Upper lobe of left lung (tissue), 6 donors: Measurements from ENCODE around the gene CPB2. TPM values are rescaled to one million over a fixed set of nuclear protein-coding genes. Genes with fewer than 3 reads are reported as not detected.
A peak's percentile ranks its signal among the peaks of the same experiment; 100 is the strongest.

Experiments
- ATAC-seq, 2 donors: fragments of 200-7000 bp; cut with Tn5 transposase; one replicate each; pipeline ENCODE4 v1.9.1; 2022; ENCODE audit warnings: mild to moderate bottlenecking in 2 of 2, moderate library complexity in 2 of 2; ENCODE audit not compliant: low FRiP score in 2 of 2
- DNase-seq, 2 donors: peaks; one replicate each; pipeline ENCODE4 v3.0.0-alpha.2; 2019 to 2020
- H3K27ac ChIP-seq, 4 donors: fragments of 200-600 bp; sonication (generic); one replicate each; pipeline ENCODE4 v1.5.1; 2016 to 2019
- H3K27me3 ChIP-seq, 4 donors: fragments of 200-600 bp; sonication (generic); one replicate each; pipeline ENCODE4 v1.5.1; 2017 to 2019
- H3K36me3 ChIP-seq, 4 donors: fragments of 200-600 bp; sonication (generic); one replicate each; pipeline ENCODE4 v1.5.1; 2016 to 2019
- H3K4me1 ChIP-seq, 4 donors: fragments of 200-600 bp; sonication (generic); one replicate each; pipeline ENCODE4 v1.5.1; 2018 to 2019
- H3K4me3 ChIP-seq, 4 donors: fragments of 200-600 bp; sonication (generic); one replicate each; pipeline ENCODE4 v1.5.1; 2017 to 2019; ENCODE audit warnings: mild to moderate bottlenecking in 2 of 4, moderate library complexity in 1 of 4
- H3K9me3 ChIP-seq, 4 donors: fragments of 200-600 bp; sonication (generic); one replicate each; pipeline ENCODE4 v1.5.1; 2018 to 2019
- EP300 ChIP-seq, 4 donors: sonication (generic); formaldehyde crosslinking; IDR thresholded peaks; one replicate each; pipeline ENCODE4 v1.5.1; 2017; ENCODE audit warnings: antibody characterized with exemption in 4 of 4, control low read depth in 2 of 4
- POLR2A ChIP-seq, 4 donors: fragments of 450-650 bp; IDR thresholded peaks; one replicate each; pipeline ENCODE4 v1.5.1; 2016 to 2017; ENCODE audit warnings: antibody characterized with exemption in 4 of 4, mild to moderate bottlenecking in 2 of 4
- POLR2AphosphoS5 ChIP-seq, 2 donors: sonication (generic); formaldehyde crosslinking; IDR thresholded peaks; one replicate each; pipeline ENCODE4 v1.5.1; 2017; ENCODE audit warnings: antibody characterized with exemption in 2 of 2
- WGBS, 2 donors: methylation state at CpG; one replicate each; pipeline ENCODE4 v1.1.5; 2017 to 2018; 5-methylcytosine and 5-hydroxymethylcytosine counted together
- total RNA-seq, 6 donors: library from RNA; depleted of rRNA in 4 of 6; stranded (reverse); fragments of >200 nt in 4 of 6; gene quantifications; one replicate each; pipeline versions ENCODE4 v1.1.0 to v1.2.1, GENCODE V29; 2016 to 2021
- TF ChIP-seq, protein P1 (sequence below), 6 experiments: fragments of 450-650 bp in 4 of 6; fragments of 200-600 bp in 2 of 6; sonication (generic) in 2 of 6; IDR thresholded peaks; one replicate each; pipeline ENCODE4 v1.5.1; 2016 to 2019; ENCODE audit warnings: antibody characterized with exemption in 6 of 6
- donor health status: DM: no; HTN: no; CAD: no; lungs with moderate emphysema.
- donor health status: DM: no; HTN: yes; CAD: no; lungs with severe emphysema.

CPB2 gene
- total RNA-seq, 6 donors from 2014 or later, result 2.1 to 114 (median 21.3) TPM

DNA sequence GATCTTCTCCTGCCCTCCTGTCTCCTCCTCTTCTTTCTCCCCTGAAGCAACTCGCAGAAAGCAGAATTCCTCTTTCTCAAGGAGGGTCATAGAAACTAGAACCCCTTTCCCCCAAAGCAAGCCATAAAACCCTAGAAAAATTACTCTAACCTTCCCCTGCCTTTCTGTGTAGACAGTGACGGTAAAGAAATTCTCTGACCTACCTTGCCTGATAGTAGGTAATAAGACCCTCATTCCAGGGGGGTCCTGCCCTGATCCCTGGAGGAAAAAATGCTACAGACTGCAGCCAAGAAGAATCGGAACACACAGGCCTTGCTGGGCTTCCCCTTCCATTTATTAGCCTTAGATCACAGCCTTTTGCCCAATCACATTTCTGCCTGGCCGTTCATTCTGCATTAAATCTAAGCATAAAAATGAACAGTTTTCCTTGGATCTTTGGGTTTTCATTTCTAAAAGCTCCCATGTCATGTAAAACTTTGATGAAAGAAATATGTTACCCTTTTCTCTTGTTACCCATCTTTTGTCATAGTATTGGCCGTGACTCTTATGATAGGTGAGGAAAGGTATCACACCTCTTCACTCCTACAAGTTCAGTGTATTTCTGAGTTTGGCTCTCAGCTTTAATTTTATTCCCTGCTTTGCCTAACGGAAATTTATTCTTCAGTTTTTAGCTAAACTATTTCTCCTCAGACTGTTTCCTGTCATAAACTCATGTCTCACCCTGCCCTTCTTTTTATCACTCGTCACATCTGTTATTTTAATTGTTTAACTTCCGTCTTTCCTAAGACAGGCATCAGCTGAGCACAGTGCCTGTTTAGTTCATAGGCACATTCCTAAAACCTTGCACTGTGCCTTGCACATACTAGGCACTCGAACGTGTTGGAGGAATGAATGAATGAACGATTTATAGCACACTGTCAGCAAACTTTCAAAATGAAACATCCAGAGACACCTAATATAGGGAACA, 20.4 kb upstream of the CPB2 start:
- H3K27ac ChIP-seq, result no peak overlapping the region

DNA sequence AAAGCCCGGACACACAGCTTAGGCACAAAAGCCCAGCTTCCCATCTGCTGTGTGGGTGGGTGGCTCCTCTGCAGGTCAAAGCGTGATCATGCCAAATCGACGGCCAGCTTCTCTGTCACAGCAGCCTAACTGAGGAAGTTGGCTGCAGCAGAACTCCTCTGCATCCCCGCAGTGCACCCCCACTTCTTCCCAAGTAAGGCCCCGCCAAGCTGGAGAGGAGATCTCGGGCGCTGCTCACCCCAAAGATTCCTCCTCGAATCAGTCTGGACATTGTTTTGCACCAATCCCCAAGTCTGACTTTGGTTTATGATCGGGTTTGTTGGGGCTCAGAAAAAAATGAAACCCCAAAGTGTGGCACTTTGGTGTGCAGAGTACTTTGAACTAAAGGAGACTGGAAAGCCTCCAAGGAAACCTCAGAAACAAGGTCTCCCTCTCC, 19.7 kb upstream of the CPB2 start:
- Histone ChIP-seq H3K27me3 (no peaks in the 10 kb centered on the region), H3K9me3 (no peaks in the 10 kb centered on the region), H3K36me3 (peaks cover 0 to 4% (median under 1%) of the 10 kb centered on the region in 4 donors), H3K4me3 (no peak overlapping the region), H3K4me1 (peaks cover 0 to 33% (median 13%) of the 10 kb centered on the region in 4 donors), H3K27ac (no peak overlapping the region)
- ATAC-seq, result peak in 1 of 2 donors; percentile 60
- TF ChIP-seq, protein P1, sequence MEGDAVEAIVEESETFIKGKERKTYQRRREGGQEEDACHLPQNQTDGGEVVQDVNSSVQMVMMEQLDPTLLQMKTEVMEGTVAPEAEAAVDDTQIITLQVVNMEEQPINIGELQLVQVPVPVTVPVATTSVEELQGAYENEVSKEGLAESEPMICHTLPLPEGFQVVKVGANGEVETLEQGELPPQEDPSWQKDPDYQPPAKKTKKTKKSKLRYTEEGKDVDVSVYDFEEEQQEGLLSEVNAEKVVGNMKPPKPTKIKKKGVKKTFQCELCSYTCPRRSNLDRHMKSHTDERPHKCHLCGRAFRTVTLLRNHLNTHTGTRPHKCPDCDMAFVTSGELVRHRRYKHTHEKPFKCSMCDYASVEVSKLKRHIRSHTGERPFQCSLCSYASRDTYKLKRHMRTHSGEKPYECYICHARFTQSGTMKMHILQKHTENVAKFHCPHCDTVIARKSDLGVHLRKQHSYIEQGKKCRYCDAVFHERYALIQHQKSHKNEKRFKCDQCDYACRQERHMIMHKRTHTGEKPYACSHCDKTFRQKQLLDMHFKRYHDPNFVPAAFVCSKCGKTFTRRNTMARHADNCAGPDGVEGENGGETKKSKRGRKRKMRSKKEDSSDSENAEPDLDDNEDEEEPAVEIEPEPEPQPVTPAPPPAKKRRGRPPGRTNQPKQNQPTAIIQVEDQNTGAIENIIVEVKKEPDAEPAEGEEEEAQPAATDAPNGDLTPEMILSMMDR (IDR thresholded peaks at IDR 0.05), result no peak
- TF ChIP-seq EP300 (IDR thresholded peaks at IDR 0.05) (no peak), POLR2AphosphoS5 (IDR thresholded peaks at IDR 0.05) (no peak), POLR2A (IDR thresholded peaks at IDR 0.05) (no peak)
- 57 to 62% methylated on average over 6 to 10 of the region's 10 CpGs for WGBS, 2 donors
- DNase-seq, result peak in 1 of 2 donors; percentile 39

More for the DNA sequence above, 20.4 kb upstream of the CPB2 start:
- ATAC-seq (peak in 1 of 2 donors; percentile 15), DNase-seq (no peak)
- peaks cover 0 to 27% (median 10%) of the 10 kb centered on the region in 4 donors for H3K4me1 ChIP-seq
- H3K9me3 ChIP-seq, result no peaks in the 10 kb centered on the region
- H3K4me3 ChIP-seq, result no peak overlapping the region
- H3K27me3 ChIP-seq, result no peaks in the 10 kb centered on the region
- TF ChIP-seq POLR2AphosphoS5 (IDR thresholded peaks at IDR 0.05), result peak in 1 of 2 donors; percentile 37
- TF ChIP-seq, protein P1 (IDR thresholded peaks at IDR 0.05), result no peak
- 36% methylated on average over 11 of the region's 11 CpGs for WGBS, 2 donors
- peaks cover 0 to 11% (median 4%) of the 10 kb centered on the region in 4 donors for H3K36me3 ChIP-seq

DNA sequence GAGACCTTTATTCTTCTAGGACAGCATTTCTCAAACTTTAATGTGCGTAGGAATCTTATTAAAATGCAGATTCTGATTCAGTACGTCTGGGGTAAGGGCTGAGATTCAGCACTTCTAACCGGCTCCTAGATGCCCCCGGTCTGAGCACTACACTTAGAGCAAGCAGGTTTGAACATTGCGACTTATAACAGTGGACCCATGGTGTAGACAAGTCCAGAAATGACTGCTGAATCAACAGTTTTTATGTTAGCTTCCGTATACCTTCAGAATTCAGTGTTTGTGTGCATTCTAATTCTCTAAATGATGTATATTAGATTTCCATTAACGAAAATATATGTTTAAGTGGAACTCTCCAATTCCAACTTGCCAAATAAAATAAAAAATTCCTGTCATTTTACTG, 17.5 kb upstream of the CPB2 start:
- no peak for DNase-seq
- H3K4me1 ChIP-seq, result peaks cover 0 to 33% (median 13%) of the 10 kb centered on the region in 4 donors
- H3K36me3 ChIP-seq, result no peaks in the 10 kb centered on the region
- no peak overlapping the region for H3K27ac ChIP-seq
- no peak overlapping the region for H3K4me3 ChIP-seq
- TF ChIP-seq POLR2A (IDR thresholded peaks at IDR 0.05) (no peak), EP300 (IDR thresholded peaks at IDR 0.05) (no peak), POLR2AphosphoS5 (IDR thresholded peaks at IDR 0.05) (no peak)
- TF ChIP-seq, protein P1 (IDR thresholded peaks at IDR 0.05), result no peak
- H3K9me3 ChIP-seq, result no peaks in the 10 kb centered on the region
- 92 to 94% methylated on average over 7 of the region's 7 CpGs for WGBS, 2 donors
- ATAC-seq, result no peak
- no peaks in the 10 kb centered on the region for H3K27me3 ChIP-seq

DNA sequence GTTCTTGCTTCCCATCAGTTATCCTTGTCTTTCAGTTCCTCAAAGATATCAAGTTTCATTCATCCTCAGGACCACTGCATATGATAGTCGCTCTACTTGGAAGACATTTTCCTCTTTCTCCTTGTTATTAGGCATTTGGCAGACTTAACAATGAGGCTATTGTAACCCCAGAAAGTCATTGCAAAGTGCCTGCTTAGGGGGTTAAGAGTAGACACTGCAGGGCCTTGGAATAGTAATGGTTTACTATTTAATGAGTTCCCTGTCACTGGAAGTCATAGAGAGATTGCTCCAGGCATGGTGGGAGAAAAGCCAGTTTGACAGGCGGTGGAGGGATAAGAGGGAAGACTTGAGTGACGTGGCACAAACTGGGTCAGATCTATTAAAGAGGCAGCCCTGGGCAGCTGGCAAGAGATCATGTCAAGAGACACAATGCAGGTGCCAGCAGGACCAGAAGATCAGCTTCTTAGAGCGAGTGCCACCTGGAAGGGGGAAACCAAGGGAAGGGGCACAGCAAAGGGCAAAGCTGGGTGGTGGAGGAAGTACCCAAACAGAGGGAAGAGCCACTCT, 16.8 kb upstream of the CPB2 start:
- WGBS, 2 donors, result 67 to 77% methylated on average over 4 of the region's 4 CpGs
- no peak overlapping the region for H3K27ac ChIP-seq
- DNase-seq (no peak), ATAC-seq (no peak)
- H3K36me3 ChIP-seq, result no peaks in the 10 kb centered on the region
- no peaks in the 10 kb centered on the region for H3K27me3 ChIP-seq
- TF ChIP-seq EP300 (IDR thresholded peaks at IDR 0.05) (no peak), POLR2A (IDR thresholded peaks at IDR 0.05) (no peak), POLR2AphosphoS5 (IDR thresholded peaks at IDR 0.05) (no peak)
- TF ChIP-seq, protein P1 (IDR thresholded peaks at IDR 0.05), result no peak
- H3K9me3 ChIP-seq, result no peaks in the 10 kb centered on the region
- peaks cover 0 to 31% (median 13%) of the 10 kb centered on the region in 4 donors for H3K4me1 ChIP-seq
- H3K4me3 ChIP-seq, result no peak overlapping the region
